Measurements from ENCODE around the gene GPR150.

The GPR150 gene

GRCh38 chr5:95655575-95655974, 35.7 kb downstream of the GPR150 start:
- no peak for DNase-seq

GRCh38 chr5:95660060-95660459, 40.2 kb downstream of the GPR150 start:
- DNase-seq, result no peak

DNA sequence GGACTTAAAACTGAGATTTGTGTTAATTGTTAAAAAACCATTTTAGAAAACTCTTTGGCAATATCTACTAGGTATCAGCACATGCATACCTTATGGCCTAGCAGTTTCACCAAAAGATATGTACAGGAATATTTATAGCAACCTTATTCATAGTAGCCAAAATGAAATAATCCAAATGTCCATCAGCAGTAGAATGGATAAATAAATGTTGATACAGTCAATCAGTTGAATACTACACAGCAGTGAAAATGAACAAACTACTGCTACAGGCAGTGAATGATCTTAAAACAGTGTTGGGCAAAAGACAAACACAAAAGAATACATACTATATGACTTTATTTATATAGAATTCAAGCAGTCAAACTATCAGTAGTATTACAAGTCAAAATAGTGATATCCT, 43.1 kb downstream of the GPR150 start:
- no peak for DNase-seq

- peak; percentile 23 for DNase-seq
These were observed 44.4 kb downstream of the GPR150 start for GRCh38 chr5:95664204-95664786.

DNA sequence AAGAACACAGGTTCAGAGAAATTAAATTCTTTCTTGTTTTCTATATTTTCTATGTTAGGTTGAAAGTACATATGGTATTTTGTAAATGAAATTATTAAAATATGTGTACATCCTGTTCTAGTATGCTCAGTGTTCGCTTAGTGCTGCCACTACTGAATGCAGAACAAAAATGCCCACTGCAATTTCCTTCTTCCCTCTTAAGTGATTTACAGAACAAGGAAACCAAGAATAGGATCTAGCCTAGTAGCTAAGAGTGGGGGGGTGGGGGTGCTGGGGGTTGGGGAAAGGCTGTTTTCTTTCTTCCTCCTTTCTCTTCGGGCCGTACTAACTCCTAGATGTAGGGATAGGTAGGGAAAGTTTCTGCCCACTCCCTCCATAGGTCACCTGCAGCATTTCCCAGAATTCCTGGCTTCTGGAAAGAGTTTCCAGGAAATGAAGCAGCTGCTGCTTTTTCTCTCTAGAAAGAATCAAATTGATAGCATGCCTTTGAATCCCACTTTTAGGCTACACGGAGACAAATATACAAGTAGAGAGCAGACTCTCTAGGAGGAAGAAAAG, 47.3 kb downstream of the GPR150 start:
- DNase-seq, result no peak

DNA sequence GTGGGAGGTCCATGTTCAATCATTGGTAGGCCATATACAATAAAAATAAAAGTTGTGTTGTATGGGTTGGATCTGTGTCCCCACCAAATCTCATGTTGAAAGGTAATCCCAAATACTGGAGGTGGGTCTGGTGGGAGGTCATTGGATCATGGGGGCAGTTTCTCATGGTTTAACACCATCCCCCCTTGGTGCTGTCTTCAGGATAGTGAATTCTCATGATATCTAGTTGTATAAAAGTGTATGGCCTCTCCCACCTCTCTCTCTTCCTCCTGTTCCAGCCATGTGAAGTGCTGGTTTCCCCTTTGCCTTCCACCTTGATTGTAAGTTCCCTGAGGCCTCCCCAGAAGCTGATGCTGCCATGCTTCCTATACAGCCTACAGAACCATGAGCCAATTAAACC, 47.8 kb downstream of the GPR150 start:
- no peak for DNase-seq

GRCh38 chr5:95668216-95668615, 48.3 kb downstream of the GPR150 start:
- DNase-seq, result no peak

DNA sequence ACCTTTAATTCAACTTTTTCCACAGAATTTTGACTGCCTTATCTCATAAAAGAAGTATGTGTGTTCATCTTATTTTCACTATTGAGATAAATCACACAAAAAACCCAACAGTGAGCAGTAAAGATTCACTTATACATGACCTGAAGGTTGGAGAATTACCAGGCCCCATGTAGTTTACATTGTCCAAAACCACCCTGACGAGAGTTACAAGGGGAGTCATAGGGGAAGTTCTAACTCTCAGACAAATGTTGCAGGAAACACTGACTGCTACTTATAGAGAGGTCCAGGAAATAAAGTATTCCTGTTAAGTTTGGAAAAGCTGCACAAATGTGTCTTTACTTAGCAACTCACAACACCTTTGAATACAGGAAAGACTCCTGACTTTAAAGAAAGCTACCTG, 48.8 kb downstream of the GPR150 start:
- DNase-seq, result no peak

DNA sequence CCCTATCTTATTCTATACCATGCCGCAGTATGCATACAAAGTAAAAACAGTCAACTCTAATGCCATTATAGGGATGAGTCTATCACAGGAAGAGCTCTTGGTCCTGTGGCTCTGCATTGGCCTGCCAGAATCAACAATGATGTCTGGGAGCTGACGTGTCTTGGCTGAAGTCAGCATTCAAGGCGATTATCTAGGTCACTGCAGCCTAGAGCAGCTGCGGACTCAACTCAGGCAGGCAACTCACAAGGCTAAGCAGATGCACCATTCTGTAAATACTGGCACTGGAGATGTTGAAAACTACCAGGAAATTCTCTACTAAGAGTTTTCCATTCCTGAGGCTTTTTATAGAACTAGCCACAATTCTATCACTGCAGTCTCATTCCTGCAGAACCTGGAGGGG, 49.7 kb downstream of the GPR150 start:
- no peak for DNase-seq

DNA sequence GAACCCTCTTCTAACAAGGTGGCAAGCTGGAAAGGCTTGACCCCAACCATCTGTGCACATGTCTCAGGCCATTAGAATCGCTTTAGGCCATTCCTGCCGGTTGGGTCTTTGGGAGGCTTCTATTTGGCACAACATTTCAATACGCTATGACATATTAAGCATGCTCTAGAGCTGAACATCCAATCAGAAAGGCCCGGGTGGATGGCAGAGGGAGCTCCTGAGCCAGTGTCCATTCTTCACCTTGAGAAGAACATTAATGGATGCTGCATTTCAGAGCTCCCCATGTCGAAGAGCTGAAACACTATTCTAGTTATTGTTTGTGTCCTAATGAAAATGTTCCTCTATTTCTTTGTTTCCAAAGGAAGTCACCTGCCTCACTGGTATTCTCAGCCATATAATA, 50.1 kb downstream of the GPR150 start:
- DNase-seq, result no peak

GRCh38 chr5:95670568-95670967, 50.7 kb downstream of the GPR150 start:
- DNase-seq, result no peak
